SH-SY5Y (cell line): ENCODE measurements around the gene MALRD1.

Experiments used
- GATA2 ChIP-seq: IDR thresholded peaks from 2 replicates; pipeline ENCODE4 v1.6.1; 2011; ENCODE audit warnings: mild to moderate bottlenecking, low read depth, low read length
- GATA3 ChIP-seq: IDR thresholded peaks from 2 replicates; pipeline ENCODE4 v1.6.1; 2011; ENCODE audit warnings: low read depth, mild to moderate bottlenecking, low read length, moderate library complexity

GRCh38 chr10:19782430-19783089, 734.0 kb downstream of the MALRD1 start:
- TF ChIP-seq GATA2 = no peak
- no peak for TF ChIP-seq GATA3
